ENCODE measurements around the gene RAB39B. TPM values are rescaled to one million over a fixed set of nuclear protein-coding genes. Genes with fewer than 3 reads are reported as not detected.

Gene RAB39B
- total and polyA plus RNA-seq, 8 donors = 0.50 to 1.0 (median 0.90) TPM

GRCh38 chrX:155247497-155247896 lies 16.8 kb downstream of the RAB39B start:
- DNase-seq (no peak), ATAC-seq (no peak)
- Histone ChIP-seq H3K9me3 (no peaks in the 10 kb centered on the region), H3K36me3 (no peaks in the 10 kb centered on the region), H3K4me1 (no peaks in the 10 kb centered on the region), H3K27ac (no peak overlapping the region), H3K27me3 (no peaks in the 10 kb centered on the region), H3K4me3 (no peak overlapping the region)
- TF ChIP-seq CTCF (IDR thresholded peaks at IDR 0.05) = no peak
- intact Hi-C loops (cut with DNase I) = no loop called here

- no peak overlapping the region for H3K27ac ChIP-seq
- no peak for TF ChIP-seq CTCF (IDR thresholded peaks at IDR 0.05)
- intact Hi-C loops (cut with DNase I) = no loop called here
- H3K4me1 ChIP-seq = no peaks in the 10 kb centered on the region
- H3K36me3 ChIP-seq = no peaks in the 10 kb centered on the region
- H3K27me3 ChIP-seq = no peaks in the 10 kb centered on the region
- no peak overlapping the region for H3K4me3 ChIP-seq
- DNase-seq (no peak), ATAC-seq (no peak)
- no peaks in the 10 kb centered on the region for H3K9me3 ChIP-seq
Measured at GRCh38 chrX:155246748-155247147, 17.5 kb downstream of the RAB39B start.

GRCh38 chrX:155242300-155242699 lies 22.0 kb downstream of the RAB39B start:
- ATAC-seq (no peak), DNase-seq (no peak)
- Histone ChIP-seq H3K9me3 (no peaks in the 10 kb centered on the region), H3K27me3 (no peaks in the 10 kb centered on the region), H3K4me3 (no peak overlapping the region), H3K4me1 (no peaks in the 10 kb centered on the region), H3K36me3 (peaks cover 0 to 14% of the 10 kb centered on the region in 2 donors), H3K27ac (peak overlapping the region in 1 of 2 donors; percentile 66)
- no peak for TF ChIP-seq CTCF (IDR thresholded peaks at IDR 0.05)
- intact Hi-C loops (cut with DNase I) = no loop called here

- Histone ChIP-seq H3K27me3 (no peaks in the 10 kb centered on the region), H3K9me3 (no peaks in the 10 kb centered on the region), H3K4me3 (no peak overlapping the region), H3K27ac (no peak overlapping the region), H3K4me1 (no peaks in the 10 kb centered on the region), H3K36me3 (peaks cover 0 to 25% of the 10 kb centered on the region in 2 donors)
- TF ChIP-seq CTCF (IDR thresholded peaks at IDR 0.05) = no peak
- intact Hi-C loops (cut with DNase I) = no loop called here
- DNase-seq (no peak), ATAC-seq (no peak)
Measured at GRCh38 chrX:155237719-155238118, 26.6 kb downstream of the RAB39B start.

- ATAC-seq = no peak
- Histone ChIP-seq H3K27me3 (no peaks in the 10 kb centered on the region), H3K4me1 (no peaks in the 10 kb centered on the region), H3K27ac (no peak overlapping the region), H3K36me3 (peaks cover 0 to 29% of the 10 kb centered on the region in 2 donors), H3K9me3 (no peaks in the 10 kb centered on the region), H3K4me3 (no peak overlapping the region)
- intact Hi-C loops (cut with DNase I) = no loop called here
- no peak for DNase-seq
- TF ChIP-seq CTCF (IDR thresholded peaks at IDR 0.05) = no peak
Measured at GRCh38 chrX:155235891-155236290, 28.4 kb downstream of the RAB39B start.
